Calu3 (cell line): ENCODE data around the gene MAGEA3. TPM values are rescaled to one million over a fixed set of nuclear protein-coding genes. Genes with fewer than 3 reads are reported as not detected.
"Not testable (repeated sequence)": the region's sequence is repeated elsewhere in the genome, so short reads cannot be mapped to it uniquely, and the experiment has no call there.

Experiments used
- BruUV-seq: library from RNA; stranded (reverse); fragments of 400-500 nt; replicated peaks from 2 replicates; lab custom pipeline; 2021; lab: Mats Ljungman, UMichigan
- CTCF ChIA-PET: fragments of 300-600 bp; sonication (Branson Sonifier 250); formaldehyde crosslinking; loops from one replicate; lab custom pipeline; 2022; ENCODE audit warnings: antibody characterized with exemption; lab: Charles Lee
- DNase-seq: peaks from one replicate; pipeline ENCODE4 v3.0.0; 2022
- H3K27ac Mint-ChIP-seq: one replicate; pipeline ENCODE4 v1.8.0; 2022; ENCODE audit warnings: mixed read lengths; ENCODE audit not compliant: unreplicated experiment
- H3K27me3 Mint-ChIP-seq: one replicate; pipeline ENCODE4 v1.8.0; 2022; ENCODE audit warnings: mixed read lengths; ENCODE audit not compliant: unreplicated experiment
- H3K36me3 Mint-ChIP-seq: one replicate; pipeline ENCODE4 v1.8.0; 2022; ENCODE audit warnings: mild to moderate bottlenecking, moderate library complexity, mixed read lengths; ENCODE audit not compliant: insufficient read depth, unreplicated experiment
- H3K4me1 Mint-ChIP-seq: one replicate; pipeline ENCODE4 v1.8.0; 2022; ENCODE audit warnings: mild to moderate bottlenecking, low read depth, mixed read lengths; ENCODE audit not compliant: unreplicated experiment
- H3K4me3 Mint-ChIP-seq: one replicate; pipeline ENCODE4 v1.8.0; 2022; ENCODE audit warnings: mild to moderate bottlenecking, low read depth, moderate library complexity, mixed read lengths; ENCODE audit not compliant: unreplicated experiment
- H3K9me3 Mint-ChIP-seq: one replicate; pipeline ENCODE4 v1.8.0; 2022; ENCODE audit warnings: low read depth, mixed read lengths; ENCODE audit not compliant: unreplicated experiment
- CTCF ChIP-seq: fragments of 200-600 bp; IDR thresholded peaks from one replicate; pipeline ENCODE4 v1.8.0; 2022; ENCODE audit warnings: antibody characterized with exemption; ENCODE audit not compliant: unreplicated experiment
- intact Hi-C: fragments of 100-400 bp; cut with micrococcal nuclease; formaldehyde crosslinking; loops from one replicate; pipeline ENCODE4 v1.10.0; 2022; ENCODE audit not compliant: unreplicated experiment
- total RNA-seq: library from RNA; stranded (reverse); gene quantifications from 2 replicates; pipeline ENCODE4 v1.2.3, GENCODE V29; 2022

The MAGEA3 gene
- total RNA-seq, 1 experiment from 2014 or later: not detected

DNA sequence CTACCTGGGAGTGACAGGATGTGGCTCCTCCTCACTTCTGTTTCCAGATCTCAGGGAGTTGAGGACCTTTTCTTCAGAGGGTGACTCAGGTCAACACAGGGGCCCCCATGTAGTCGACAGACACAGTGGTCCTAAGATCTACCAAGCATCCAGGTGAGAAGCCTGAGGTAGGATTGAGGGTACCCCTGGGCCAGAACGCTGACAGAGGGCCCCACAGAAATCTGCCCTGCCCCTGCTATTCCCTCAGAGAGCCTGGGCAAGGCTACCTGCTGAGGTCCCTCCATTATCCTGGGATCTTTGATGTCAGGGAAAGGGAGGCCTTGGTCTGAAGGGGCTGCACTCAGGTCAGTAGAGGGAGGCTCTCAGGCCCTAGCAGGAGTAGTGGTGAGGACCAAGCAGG is 36.5 kb downstream of the MAGEA3 start:
- peaks cover 53% of the 10 kb centered on the region for H3K27me3 Mint-ChIP-seq
- H3K4me1 Mint-ChIP-seq: no peaks in the 10 kb centered on the region
- no peak for DNase-seq
- no TSS peak for BruUV-seq
- CTCF ChIA-PET: no interaction called here
- no peak overlapping the region for H3K4me3 Mint-ChIP-seq
- H3K9me3 Mint-ChIP-seq: no peaks in the 10 kb centered on the region
- no peak for TF ChIP-seq CTCF
- intact Hi-C loops: no loop called here
- peaks cover 4% of the 10 kb centered on the region for H3K36me3 Mint-ChIP-seq
- no peak overlapping the region for H3K27ac Mint-ChIP-seq

- H3K27ac Mint-ChIP-seq: no peak overlapping the region
- no peaks in the 10 kb centered on the region for H3K9me3 Mint-ChIP-seq
- CTCF ChIA-PET: no interaction called here
- no TSS peak for BruUV-seq
- peaks cover 4% of the 10 kb centered on the region for H3K36me3 Mint-ChIP-seq
- TF ChIP-seq CTCF: no peak
- no peaks in the 10 kb centered on the region for H3K4me1 Mint-ChIP-seq
- intact Hi-C loops: no loop called here
- DNase-seq: no peak
- H3K4me3 Mint-ChIP-seq: no peak overlapping the region
- peaks cover 56% of the 10 kb centered on the region for H3K27me3 Mint-ChIP-seq
Measured at GRCh38 chrX:152735860-152736511, 37.4 kb downstream of the MAGEA3 start.

DNA sequence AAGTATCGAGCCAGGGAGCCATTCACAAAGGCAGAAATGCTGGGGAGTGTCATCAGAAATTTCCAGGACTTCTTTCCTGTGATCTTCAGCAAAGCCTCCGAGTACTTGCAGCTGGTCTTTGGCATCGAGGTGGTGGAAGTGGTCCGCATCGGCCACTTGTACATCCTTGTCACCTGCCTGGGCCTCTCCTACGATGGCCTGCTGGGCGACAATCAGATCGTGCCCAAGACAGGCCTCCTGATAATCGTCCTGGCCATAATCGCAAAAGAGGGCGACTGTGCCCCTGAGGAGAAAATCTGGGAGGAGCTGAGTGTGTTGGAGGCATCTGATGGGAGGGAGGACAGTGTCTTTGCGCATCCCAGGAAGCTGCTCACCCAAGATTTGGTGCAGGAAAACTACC is 37.9 kb downstream of the MAGEA3 start:
- H3K4me3 Mint-ChIP-seq, DNase-seq, BruUV-seq, H3K27ac Mint-ChIP-seq, H3K4me1 Mint-ChIP-seq, H3K36me3 Mint-ChIP-seq, intact Hi-C loops, H3K9me3 Mint-ChIP-seq, CTCF ChIA-PET: not testable (repeated sequence)
- peaks cover 56% of the 10 kb centered on the region for H3K27me3 Mint-ChIP-seq

GRCh38 chrX:152738560-152738959 is 40.0 kb downstream of the MAGEA3 start:
- no peaks in the 10 kb centered on the region for H3K9me3 Mint-ChIP-seq
- CTCF ChIA-PET: no interaction called here
- no peak for TF ChIP-seq CTCF
- no peak overlapping the region for H3K4me3 Mint-ChIP-seq
- BruUV-seq: no TSS peak
- peaks cover 4% of the 10 kb centered on the region for H3K36me3 Mint-ChIP-seq
- H3K27ac Mint-ChIP-seq: no peak overlapping the region
- H3K27me3 Mint-ChIP-seq: peaks cover 67% of the 10 kb centered on the region
- no peak for DNase-seq
- no peaks in the 10 kb centered on the region for H3K4me1 Mint-ChIP-seq
- intact Hi-C loops: no loop called here

Other genes with a start within 250 kb of the MAGEA3 start
- gene GABRA3, start 247.5 kb upstream of the MAGEA3 start, total RNA-seq: not detected in 2 replicates
- not detected in 2 replicates for gene GABRQ, start 60.9 kb upstream of the MAGEA3 start, total RNA-seq
- gene CSAG2, start 10.5 kb downstream of the MAGEA3 start, total RNA-seq: not detected in 2 replicates
- gene MAGEA2B, start 15.8 kb downstream of the MAGEA3 start, total RNA-seq: not detected in 2 replicates
- not detected in 2 replicates for gene CSAG1, start 34.9 kb downstream of the MAGEA3 start, total RNA-seq
- gene MAGEA12, start 35.0 kb downstream of the MAGEA3 start, total RNA-seq: not detected in 2 replicates
- gene MAGEA2, start 55.0 kb downstream of the MAGEA3 start, total RNA-seq: not detected in 2 replicates
- not detected in 2 replicates for gene CSAG3, start 60.4 kb downstream of the MAGEA3 start, total RNA-seq
- gene MAGEA6, start 70.9 kb downstream of the MAGEA3 start, total RNA-seq: not detected in 2 replicates
- 38.5 and 40.2 TPM in 2 replicates for gene CETN2, start 132.0 kb downstream of the MAGEA3 start, total RNA-seq
- gene NSDHL, start 132.3 kb downstream of the MAGEA3 start, total RNA-seq: 36.5 and 38.1 TPM in 2 replicates
- gene ZNF185, start 199.3 kb downstream of the MAGEA3 start, total RNA-seq: 24.3 and 25.2 TPM in 2 replicates